ENCODE data around the gene TMEM161A.

TMEM161A gene

GRCh38 chr19:19098703-19099632 is 39.3 kb downstream of the TMEM161A start:
- Mint-ChIP-seq H3K4me1 (no peaks in the 10 kb centered on the region), H3K27ac (peak overlapping the region in 2 of 3 experiments; percentile 60 to 74), H3K36me3 (ENCODE audit: low read depth) (peaks cover 9% of the 10 kb centered on the region), H3K4me3 (no peak overlapping the region), H3K27me3 (ENCODE audit: low read depth) (no peaks in the 10 kb centered on the region), H3K9me3 (no peaks in the 10 kb centered on the region)
- TF ChIP-seq CTCF (IDR thresholded peaks at IDR 0.05; ENCODE audit: unreplicated experiment in 3 of 3): no peak

DNA sequence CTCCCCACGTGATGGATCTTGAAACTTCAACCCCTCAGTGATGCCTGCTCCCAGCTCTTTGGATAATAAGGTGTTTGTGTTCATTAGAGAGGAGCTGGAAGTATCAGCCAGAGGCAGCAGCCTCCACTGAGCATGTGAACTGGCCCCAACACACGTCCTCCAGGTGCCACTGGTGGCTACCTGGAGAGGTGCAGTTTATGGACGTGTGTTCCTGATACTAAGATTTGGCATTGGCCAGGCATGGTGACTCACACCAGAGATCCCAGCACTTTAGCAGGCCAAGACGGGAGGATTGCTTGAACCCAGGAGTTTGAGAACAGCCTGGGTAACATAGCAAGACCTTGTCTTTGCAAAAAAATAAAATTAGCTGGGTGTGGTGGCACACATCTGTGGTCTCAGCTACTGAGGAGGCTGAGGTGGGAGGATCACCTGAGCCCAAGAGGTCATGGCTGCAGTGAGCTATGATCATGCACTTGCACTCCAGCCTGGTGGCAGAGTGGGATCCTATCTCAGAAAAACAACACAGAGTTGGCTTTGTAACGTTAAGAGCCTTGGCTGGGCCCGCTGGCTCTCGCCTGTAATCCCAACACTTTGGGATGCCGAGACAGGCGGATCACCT is 40.1 kb downstream of the TMEM161A start:
- TF ChIP-seq CTCF (IDR thresholded peaks at IDR 0.05; ENCODE audit: unreplicated experiment in 3 of 3): no peak
- peaks cover 9% of the 10 kb centered on the region for H3K36me3 Mint-ChIP-seq (ENCODE audit: low read depth)
- no peaks in the 10 kb centered on the region for H3K27me3 Mint-ChIP-seq (ENCODE audit: low read depth)
- no peak overlapping the region for H3K27ac Mint-ChIP-seq
- H3K4me3 Mint-ChIP-seq: no peak overlapping the region
- no peaks in the 10 kb centered on the region for H3K9me3 Mint-ChIP-seq
- no peaks in the 10 kb centered on the region for H3K4me1 Mint-ChIP-seq

- Mint-ChIP-seq H3K27me3 (ENCODE audit: low read depth) (no peaks in the 10 kb centered on the region), H3K27ac (peak overlapping the region in 1 of 3 experiments; percentile 85), H3K4me3 (no peak overlapping the region), H3K9me3 (no peaks in the 10 kb centered on the region), H3K36me3 (ENCODE audit: low read depth) (peaks cover 3% of the 10 kb centered on the region), H3K4me1 (no peaks in the 10 kb centered on the region)
- no peak for TF ChIP-seq CTCF (IDR thresholded peaks at IDR 0.05; ENCODE audit: unreplicated experiment in 3 of 3)
Observed at GRCh38 chr19:19096641-19097627, 41.3 kb downstream of the TMEM161A start.

GRCh38 chr19:19095691-19096090 is 42.6 kb downstream of the TMEM161A start:
- Mint-ChIP-seq H3K4me1 (no peaks in the 10 kb centered on the region), H3K27me3 (ENCODE audit: low read depth) (no peaks in the 10 kb centered on the region), H3K9me3 (no peaks in the 10 kb centered on the region), H3K27ac (no peak overlapping the region), H3K36me3 (ENCODE audit: low read depth) (peaks cover 3% of the 10 kb centered on the region), H3K4me3 (no peak overlapping the region)
- TF ChIP-seq CTCF (IDR thresholded peaks at IDR 0.05; ENCODE audit: unreplicated experiment in 3 of 3): no peak

DNA sequence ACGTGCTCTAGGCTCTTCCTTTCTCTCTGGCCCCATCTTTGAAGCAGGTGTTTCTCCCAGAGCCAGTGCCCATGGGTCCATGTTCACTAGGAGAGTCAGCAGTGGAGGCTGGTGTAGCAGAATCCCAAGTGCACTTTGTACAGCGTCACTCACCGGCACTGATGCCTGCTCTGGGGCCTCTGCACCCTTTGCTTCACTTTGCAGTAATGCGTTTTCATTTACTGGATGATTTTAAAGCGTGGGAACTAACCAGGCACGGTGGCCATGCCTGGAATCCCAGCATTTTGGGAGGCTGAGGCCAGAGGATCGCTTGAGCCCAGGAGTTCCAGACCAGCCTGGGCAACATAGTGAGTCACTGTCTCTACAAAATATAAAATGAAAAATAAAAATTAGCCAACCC is 43.8 kb downstream of the TMEM161A start:
- Mint-ChIP-seq H3K9me3 (no peaks in the 10 kb centered on the region), H3K4me3 (no peak overlapping the region)
- no peak for TF ChIP-seq CTCF (IDR thresholded peaks at IDR 0.05; ENCODE audit: unreplicated experiment in 3 of 3)

More for the DNA sequence above, 43.8 kb downstream of the TMEM161A start:
- Mint-ChIP-seq H3K36me3 (ENCODE audit: low read depth) (peaks cover 3% of the 10 kb centered on the region), H3K27me3 (ENCODE audit: low read depth) (no peaks in the 10 kb centered on the region), H3K27ac (peak overlapping the region in 2 of 3 experiments; percentile 7 to 93), H3K4me1 (peaks cover 4% of the 10 kb centered on the region)
